ENCODE results near the gene ERI2.
A peak's percentile ranks its signal among the peaks of the same experiment; 100 is the strongest.
"Not testable (repeated sequence)": the region's sequence is repeated elsewhere in the genome, so short reads cannot be mapped to it uniquely, and the experiment has no call there.

ERI2 gene

GRCh38 chr16:20765732-20766131 is 40.5 kb downstream of the ERI2 start:
- Histone ChIP-seq H3K36me3 (replicated peaks; ENCODE audit: insufficient read depth, low read length) (no peaks in the 10 kb centered on the region), H3K4me2 (ENCODE audit: low read depth, low read length) (no peak overlapping the region), H3K9me2 (replicated peaks; ENCODE audit: insufficient read depth, low read length) (no peaks in the 10 kb centered on the region), H3K27me3 (replicated peaks; ENCODE audit: insufficient read depth, low read length) (no peaks in the 10 kb centered on the region), H3K4me3 (ENCODE audit: low read length) (no peak overlapping the region), H3K79me2 (ENCODE audit: low read length) (no peaks in the 10 kb centered on the region), H3K9me3 (replicated peaks; ENCODE audit: insufficient read depth, low read length) (no peaks in the 10 kb centered on the region), H4K20me1 (ENCODE audit: insufficient read depth, low read length) (no peaks in the 10 kb centered on the region), H3K4me1 (ENCODE audit: low read length) (peaks cover 6% of the 10 kb centered on the region), H3K9ac (ENCODE audit: low read length) (no peak overlapping the region), H3K27ac (ENCODE audit: low read length) (no peak overlapping the region), H2AFZ (ENCODE audit: low read length) (no peak overlapping the region), H3F3A (ENCODE audit: insufficient read depth, low read length) (peaks cover 5% of the 10 kb centered on the region; the same call in 1 of the 2 replicates)
- no peak for DNase-seq
- no peak for TF ChIP-seq CTCF (IDR thresholded peaks at IDR 0.05; ENCODE audit: low read length)
- TF ChIP-seq EZH2 (optimal IDR thresholded peaks at IDR 0.05; ENCODE audit: low read depth, low read length): no peak
- no peak for TF ChIP-seq EZH2phosphoT487 (IDR thresholded peaks at IDR 0.05; ENCODE audit: low read length)

- not testable (repeated sequence) for H3K27me3 ChIP-seq (replicated peaks; ENCODE audit: insufficient read depth, low read length); H4K20me1 ChIP-seq (ENCODE audit: insufficient read depth, low read length); H3K4me3 ChIP-seq (ENCODE audit: low read length); H3K36me3 ChIP-seq (replicated peaks; ENCODE audit: insufficient read depth, low read length); H3K9me3 ChIP-seq (replicated peaks; ENCODE audit: insufficient read depth, low read length); H3K4me1 ChIP-seq (ENCODE audit: low read length); H3K27ac ChIP-seq (ENCODE audit: low read length); DNase-seq; H3F3A ChIP-seq (ENCODE audit: insufficient read depth, low read length); H3K79me2 ChIP-seq (ENCODE audit: low read length); H3K9me2 ChIP-seq (replicated peaks; ENCODE audit: insufficient read depth, low read length); H2AFZ ChIP-seq (ENCODE audit: low read length)
- H3K9ac ChIP-seq (ENCODE audit: low read length): peak overlapping the region; percentile 9; the same call in 1 of the 2 replicates
- H3K4me2 ChIP-seq (ENCODE audit: low read depth, low read length): peak overlapping the region; percentile 67; the same call in 1 of the 2 replicates
These were observed 41.8 kb downstream of the ERI2 start for GRCh38 chr16:20764448-20764847.

- Histone ChIP-seq H3K9me2 (replicated peaks; ENCODE audit: insufficient read depth, low read length) (no peaks in the 10 kb centered on the region), H4K20me1 (ENCODE audit: insufficient read depth, low read length) (no peaks in the 10 kb centered on the region), H3F3A (ENCODE audit: insufficient read depth, low read length) (peaks cover 5% of the 10 kb centered on the region; the same call in 1 of the 2 replicates), H3K36me3 (replicated peaks; ENCODE audit: insufficient read depth, low read length) (no peaks in the 10 kb centered on the region), H3K9ac (ENCODE audit: low read length) (peak within 1 kb of the TSS; percentile 41; the same call in 1 of the 2 replicates), H3K27me3 (replicated peaks; ENCODE audit: insufficient read depth, low read length) (no peaks in the 10 kb centered on the region), H3K4me2 (ENCODE audit: low read depth, low read length) (peak within 1 kb of the TSS; percentile 67), H3K9me3 (replicated peaks; ENCODE audit: insufficient read depth, low read length) (no peaks in the 10 kb centered on the region), H3K4me1 (ENCODE audit: low read length) (peaks cover 6% of the 10 kb centered on the region), H3K27ac (ENCODE audit: low read length) (peak within 1 kb of the TSS; percentile 66), H3K4me3 (ENCODE audit: low read length) (peak within 1 kb of the TSS; percentile 66), H2AFZ (ENCODE audit: low read length) (peak within 1 kb of the TSS; percentile 87), H3K79me2 (ENCODE audit: low read length) (no peaks in the 10 kb centered on the region)
- peak; percentile 93 for DNase-seq
- TF ChIP-seq CTCF (IDR thresholded peaks at IDR 0.05; ENCODE audit: low read length) (no peak), EZH2phosphoT487 (IDR thresholded peaks at IDR 0.05; ENCODE audit: low read length) (no peak), EZH2 (optimal IDR thresholded peaks at IDR 0.05; ENCODE audit: low read depth, low read length) (no peak)
These were observed 42.6 kb downstream of the ERI2 start, which contains the start of gene ACSM3 for GRCh38 chr16:20763461-20764232. Gene ACSM3, plus strand, starts transcription at chr16:20764014. Its CDS starts 6,021 bp downstream, at chr16:20770035.
